ENCODE results near the gene CYP4A11. TPM values are rescaled to one million over a fixed set of nuclear protein-coding genes. Genes with fewer than 3 reads are reported as not detected.
"Not testable (repeated sequence)": the region's sequence is repeated elsewhere in the genome, so short reads cannot be mapped to it uniquely, and the experiment has no call there.

Gene CYP4A11
- total RNA-seq, 1 donor = not detected

GRCh38 chr1:46936788-46937187 is 4.5 kb downstream of the CYP4A11 start:
- TF ChIP-seq, protein P1, sequence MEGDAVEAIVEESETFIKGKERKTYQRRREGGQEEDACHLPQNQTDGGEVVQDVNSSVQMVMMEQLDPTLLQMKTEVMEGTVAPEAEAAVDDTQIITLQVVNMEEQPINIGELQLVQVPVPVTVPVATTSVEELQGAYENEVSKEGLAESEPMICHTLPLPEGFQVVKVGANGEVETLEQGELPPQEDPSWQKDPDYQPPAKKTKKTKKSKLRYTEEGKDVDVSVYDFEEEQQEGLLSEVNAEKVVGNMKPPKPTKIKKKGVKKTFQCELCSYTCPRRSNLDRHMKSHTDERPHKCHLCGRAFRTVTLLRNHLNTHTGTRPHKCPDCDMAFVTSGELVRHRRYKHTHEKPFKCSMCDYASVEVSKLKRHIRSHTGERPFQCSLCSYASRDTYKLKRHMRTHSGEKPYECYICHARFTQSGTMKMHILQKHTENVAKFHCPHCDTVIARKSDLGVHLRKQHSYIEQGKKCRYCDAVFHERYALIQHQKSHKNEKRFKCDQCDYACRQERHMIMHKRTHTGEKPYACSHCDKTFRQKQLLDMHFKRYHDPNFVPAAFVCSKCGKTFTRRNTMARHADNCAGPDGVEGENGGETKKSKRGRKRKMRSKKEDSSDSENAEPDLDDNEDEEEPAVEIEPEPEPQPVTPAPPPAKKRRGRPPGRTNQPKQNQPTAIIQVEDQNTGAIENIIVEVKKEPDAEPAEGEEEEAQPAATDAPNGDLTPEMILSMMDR (IDR thresholded peaks at IDR 0.05; ENCODE audit: insufficient read depth, low read length) = no peak
- no peak overlapping the region for H3K4me3 ChIP-seq (ENCODE audit: low read depth, low read length)
- DNase-seq (ENCODE audit: low read depth) = no peak

GRCh38 chr1:46934852-46935251 is 6.4 kb downstream of the CYP4A11 start:
- TF ChIP-seq, protein P1 (IDR thresholded peaks at IDR 0.05; ENCODE audit: insufficient read depth, low read length) = peak; percentile 40
- not testable (repeated sequence) for H3K4me3 ChIP-seq (ENCODE audit: low read depth, low read length)
- peak; percentile 6 for DNase-seq (ENCODE audit: low read depth)

- H3K4me3 ChIP-seq (ENCODE audit: low read depth, low read length); DNase-seq (ENCODE audit: low read depth): not testable (repeated sequence)
Observed at GRCh38 chr1:46932020-46932419, 9.3 kb downstream of the CYP4A11 start.

GRCh38 chr1:46931151-46931550 is 10.1 kb downstream of the CYP4A11 start:
- no peak overlapping the region for H3K4me3 ChIP-seq (ENCODE audit: low read depth, low read length)
- no peak for DNase-seq (ENCODE audit: low read depth)
- TF ChIP-seq, protein P1 (IDR thresholded peaks at IDR 0.05; ENCODE audit: insufficient read depth, low read length) = no peak

- DNase-seq (ENCODE audit: low read depth) = no peak
- H3K4me3 ChIP-seq (ENCODE audit: low read depth, low read length) = no peak overlapping the region
- TF ChIP-seq, protein P1 (IDR thresholded peaks at IDR 0.05; ENCODE audit: insufficient read depth, low read length) = no peak
Observed at GRCh38 chr1:46927249-46927835, 13.9 kb downstream of the CYP4A11 start.

DNA sequence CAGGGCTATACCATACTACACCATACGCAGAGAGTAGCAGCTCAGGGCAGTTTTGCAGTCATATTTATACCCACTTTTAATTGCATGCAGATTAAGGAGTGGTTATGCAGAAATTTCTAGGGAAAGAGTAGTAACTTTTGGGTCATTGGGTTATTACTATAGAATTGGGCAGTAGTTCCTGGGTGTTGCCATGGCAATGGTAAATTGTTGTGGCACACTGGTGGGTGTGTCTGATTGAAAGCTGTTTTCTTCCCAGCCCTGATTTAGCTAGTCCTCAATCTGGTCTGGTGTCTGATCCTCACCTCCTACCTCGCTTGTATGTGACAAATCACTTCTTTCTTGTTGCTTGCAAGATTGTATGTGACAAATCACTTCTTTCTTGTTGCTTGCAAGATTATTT is 30.5 kb downstream of the CYP4A11 start:
- TF ChIP-seq, protein P1 (IDR thresholded peaks at IDR 0.05; ENCODE audit: insufficient read depth, low read length) = no peak
- DNase-seq (ENCODE audit: low read depth) = no peak
- no peak overlapping the region for H3K4me3 ChIP-seq (ENCODE audit: low read depth, low read length)

DNA sequence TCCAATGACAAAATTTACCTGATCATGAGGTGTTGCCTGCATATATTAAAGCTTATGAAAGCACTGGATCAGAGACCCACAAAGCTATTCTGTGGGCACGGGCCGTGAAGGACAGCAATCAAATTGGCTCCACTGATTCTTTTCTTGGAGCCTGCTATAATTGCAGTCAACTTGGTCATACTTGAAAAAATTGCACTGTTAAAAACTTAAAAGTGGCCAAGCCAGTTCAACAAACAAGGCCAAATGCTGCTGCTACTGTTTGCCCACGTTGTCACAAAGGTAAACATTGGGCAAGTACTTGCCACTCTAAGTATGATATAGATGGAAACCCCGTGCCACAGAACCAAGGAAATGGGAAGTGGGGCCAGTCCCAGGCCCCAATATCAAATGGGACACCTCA is 37.8 kb downstream of the CYP4A11 start:
- H3K4me3 ChIP-seq (ENCODE audit: low read depth, low read length) = no peak overlapping the region
- no peak for DNase-seq (ENCODE audit: low read depth)
- TF ChIP-seq, protein P1 (IDR thresholded peaks at IDR 0.05; ENCODE audit: insufficient read depth, low read length) = no peak
